Omental fat pad (tissue), 4 donors: Measurements from ENCODE around the gene ADGRD1. TPM values are rescaled to one million over a fixed set of nuclear protein-coding genes. Genes with fewer than 3 reads are reported as not detected.

Source experiments
- ATAC-seq: fragments of 150-250 bp; one replicate; pipeline ENCODE4 v1.9.1; 2016; ENCODE audit warnings: mild to moderate bottlenecking, moderate library complexity; ENCODE audit not compliant: low FRiP score
- DNase-seq: peaks from one replicate; pipeline ENCODE4 v3.0.0-alpha.2; 2019; ENCODE audit warnings: low spot score
- total RNA-seq, 4 donors: library from RNA; depleted of rRNA; stranded (reverse); fragments of >200 nt; gene quantifications; one replicate each; pipeline ENCODE4 v1.1.0, GENCODE V29; 2016
- TF ChIP-seq, protein P1 (sequence below), 3 donors: fragments of 450-650 bp; IDR thresholded peaks; one replicate each; pipeline ENCODE4 v1.5.1; 2016 to 2017; ENCODE audit warnings: antibody characterized with exemption in 3 of 3, mild to moderate bottlenecking in 3 of 3, moderate library complexity in 2 of 3

Gene ADGRD1
- total RNA-seq, 4 donors from 2014 or later: 34.3 to 98.6 (median 52.4) TPM

DNA sequence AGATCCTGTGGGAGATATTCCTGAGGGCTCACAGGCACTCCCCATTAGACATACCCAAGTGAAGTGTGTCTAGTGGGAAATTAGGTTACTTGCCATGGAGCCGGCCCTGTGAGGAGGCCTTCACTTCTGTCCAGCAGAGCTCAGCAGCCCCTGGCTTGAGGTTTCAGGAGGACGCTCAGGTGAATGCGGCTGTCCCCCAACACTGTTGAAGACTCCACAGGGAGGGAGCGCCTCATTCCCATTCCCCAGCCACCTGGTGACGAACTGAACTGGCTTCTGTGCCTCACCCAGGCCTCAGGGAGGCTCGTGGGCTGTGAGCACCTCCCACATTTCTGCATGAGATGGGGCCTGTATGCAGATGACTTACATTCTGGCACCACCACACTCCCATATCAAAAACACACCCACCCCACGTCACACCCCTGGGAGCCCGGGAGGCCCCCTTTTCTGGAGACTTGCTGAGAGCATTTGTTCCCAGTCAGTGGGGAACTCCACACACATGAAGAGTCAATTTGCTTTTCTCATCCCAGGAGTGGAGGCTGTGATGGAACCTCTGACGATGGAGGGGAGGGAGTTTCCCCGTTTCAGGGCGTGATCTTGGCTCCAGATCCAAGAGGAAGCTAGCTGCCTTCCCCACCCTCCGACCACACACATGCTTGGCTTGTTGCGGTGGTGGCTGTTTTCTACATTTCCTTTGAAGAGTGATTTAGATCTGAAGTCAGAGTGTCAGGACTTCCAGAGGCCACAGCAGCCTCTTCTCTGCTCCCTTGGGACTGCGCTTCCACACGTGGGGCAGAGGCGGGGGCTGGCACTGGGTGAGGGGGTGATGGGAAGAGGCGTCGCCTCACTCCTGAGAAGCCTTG, 120.7 kb downstream of the ADGRD1 start:
- TF ChIP-seq, protein P1, sequence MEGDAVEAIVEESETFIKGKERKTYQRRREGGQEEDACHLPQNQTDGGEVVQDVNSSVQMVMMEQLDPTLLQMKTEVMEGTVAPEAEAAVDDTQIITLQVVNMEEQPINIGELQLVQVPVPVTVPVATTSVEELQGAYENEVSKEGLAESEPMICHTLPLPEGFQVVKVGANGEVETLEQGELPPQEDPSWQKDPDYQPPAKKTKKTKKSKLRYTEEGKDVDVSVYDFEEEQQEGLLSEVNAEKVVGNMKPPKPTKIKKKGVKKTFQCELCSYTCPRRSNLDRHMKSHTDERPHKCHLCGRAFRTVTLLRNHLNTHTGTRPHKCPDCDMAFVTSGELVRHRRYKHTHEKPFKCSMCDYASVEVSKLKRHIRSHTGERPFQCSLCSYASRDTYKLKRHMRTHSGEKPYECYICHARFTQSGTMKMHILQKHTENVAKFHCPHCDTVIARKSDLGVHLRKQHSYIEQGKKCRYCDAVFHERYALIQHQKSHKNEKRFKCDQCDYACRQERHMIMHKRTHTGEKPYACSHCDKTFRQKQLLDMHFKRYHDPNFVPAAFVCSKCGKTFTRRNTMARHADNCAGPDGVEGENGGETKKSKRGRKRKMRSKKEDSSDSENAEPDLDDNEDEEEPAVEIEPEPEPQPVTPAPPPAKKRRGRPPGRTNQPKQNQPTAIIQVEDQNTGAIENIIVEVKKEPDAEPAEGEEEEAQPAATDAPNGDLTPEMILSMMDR (IDR thresholded peaks at IDR 0.05): no peak
- DNase-seq (no peak), ATAC-seq (peak; percentile 86)

DNA sequence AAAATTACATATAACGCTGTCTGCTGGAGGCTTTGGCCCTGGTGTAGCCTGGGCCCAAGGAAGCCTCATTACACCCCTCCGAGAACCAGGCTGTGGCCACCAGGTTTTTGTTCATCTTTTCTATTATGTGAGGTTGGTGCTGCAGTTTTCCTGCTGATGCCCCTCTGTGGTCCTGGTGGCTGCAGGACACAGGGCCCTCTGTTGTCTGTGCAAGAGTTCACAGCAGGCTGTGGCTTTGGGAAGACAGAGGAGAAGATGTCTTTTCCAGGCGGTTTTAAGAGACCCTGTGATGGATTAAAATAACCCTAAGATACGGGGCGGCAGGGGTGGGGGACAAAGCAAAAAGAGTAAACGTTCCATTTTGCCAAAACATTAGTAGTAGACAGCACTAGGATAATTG, 121.5 kb downstream of the ADGRD1 start:
- TF ChIP-seq, protein P1 (IDR thresholded peaks at IDR 0.05): no peak
- ATAC-seq (no peak), DNase-seq (no peak)

DNA sequence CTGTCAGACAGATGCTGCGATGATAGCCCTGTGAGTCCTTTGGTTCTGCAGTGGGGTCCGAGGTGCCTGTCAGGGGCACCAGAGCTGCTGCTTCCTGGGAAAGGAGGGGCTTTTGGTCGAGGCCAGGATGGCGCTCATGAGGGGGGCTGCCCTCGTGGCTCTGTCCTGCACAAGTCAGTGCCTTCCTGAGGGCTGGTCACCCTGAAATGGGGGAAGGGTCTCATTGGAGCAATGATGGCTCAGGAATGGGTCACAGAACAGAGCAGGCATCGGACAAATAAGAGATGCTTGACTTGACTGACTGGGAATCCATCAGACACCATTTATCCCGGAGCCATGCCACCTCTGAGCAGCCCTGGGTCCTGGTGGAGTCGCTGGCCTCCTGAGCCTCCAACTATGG, 121.9 kb downstream of the ADGRD1 start:
- TF ChIP-seq, protein P1 (IDR thresholded peaks at IDR 0.05): no peak
- DNase-seq: no peak
- ATAC-seq: no peak

DNA sequence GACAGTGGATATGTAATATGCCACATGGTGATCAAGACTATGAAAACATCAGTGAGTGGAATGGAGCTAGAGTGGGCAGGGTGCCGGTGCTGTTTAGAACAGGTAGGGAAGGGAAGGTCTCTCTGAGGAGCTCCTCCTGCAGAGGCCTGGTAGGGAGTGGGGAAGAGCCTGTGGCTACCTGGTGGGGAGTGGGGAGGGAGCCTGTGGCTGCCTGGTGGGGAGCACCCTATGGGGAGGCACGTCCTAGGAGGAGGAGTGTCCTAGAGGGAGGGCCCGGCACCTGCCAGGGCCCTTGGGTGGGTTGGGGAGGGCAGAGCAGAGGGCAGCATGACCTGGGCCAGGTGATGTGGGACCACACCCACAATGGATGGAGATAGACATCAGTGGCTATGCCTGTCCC, 122.6 kb downstream of the ADGRD1 start:
- DNase-seq: no peak
- ATAC-seq: no peak
- TF ChIP-seq, protein P1 (IDR thresholded peaks at IDR 0.05): no peak

DNA sequence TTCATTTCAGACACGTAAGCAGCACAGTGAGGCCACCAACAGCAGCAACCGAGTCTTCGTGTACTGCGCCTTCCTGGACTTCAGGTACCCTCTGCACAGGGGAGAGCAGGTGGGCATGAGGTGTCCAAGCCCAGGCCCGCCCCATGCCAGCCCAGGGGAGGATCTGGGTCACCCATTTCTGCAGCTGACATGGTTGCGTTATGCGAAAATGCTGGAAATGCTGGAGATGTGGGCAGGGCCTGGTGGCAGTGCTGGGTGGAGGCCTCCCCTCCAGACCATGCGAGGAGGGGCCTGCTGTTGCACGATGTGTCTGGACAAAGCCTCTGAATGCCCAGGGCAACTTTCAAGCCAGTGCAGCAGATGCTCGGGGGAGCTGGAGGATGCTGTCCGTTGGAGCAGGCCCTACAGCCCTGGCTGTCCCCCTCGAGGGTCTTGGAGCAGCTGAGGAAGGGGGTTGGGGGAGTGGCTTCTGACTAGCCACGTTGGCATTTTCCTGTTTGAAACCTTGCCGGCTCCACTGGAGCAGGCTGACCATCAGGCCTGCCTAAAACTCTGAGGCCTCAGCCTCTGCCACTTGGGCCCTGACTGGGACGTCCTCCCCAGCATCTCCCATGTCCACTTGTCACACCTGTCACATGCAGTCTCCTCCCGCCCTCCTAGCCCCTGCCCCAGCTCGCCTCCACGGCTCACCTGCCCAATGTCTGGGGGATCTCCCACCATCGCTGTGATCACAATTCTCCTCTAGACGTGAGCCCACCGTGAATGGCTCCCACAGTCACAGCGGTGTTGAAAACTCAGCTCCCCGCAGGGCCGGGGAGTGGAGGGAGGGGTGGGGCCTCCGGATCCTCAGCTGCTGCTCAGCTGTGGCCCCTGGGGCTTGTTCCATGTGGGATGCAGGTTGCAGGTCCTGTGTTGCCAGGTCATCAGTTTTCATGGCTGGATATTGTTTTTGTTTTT, 123.4 kb downstream of the ADGRD1 start:
- DNase-seq (no peak), ATAC-seq (no peak)
- TF ChIP-seq, protein P1 (IDR thresholded peaks at IDR 0.05): no peak

DNA sequence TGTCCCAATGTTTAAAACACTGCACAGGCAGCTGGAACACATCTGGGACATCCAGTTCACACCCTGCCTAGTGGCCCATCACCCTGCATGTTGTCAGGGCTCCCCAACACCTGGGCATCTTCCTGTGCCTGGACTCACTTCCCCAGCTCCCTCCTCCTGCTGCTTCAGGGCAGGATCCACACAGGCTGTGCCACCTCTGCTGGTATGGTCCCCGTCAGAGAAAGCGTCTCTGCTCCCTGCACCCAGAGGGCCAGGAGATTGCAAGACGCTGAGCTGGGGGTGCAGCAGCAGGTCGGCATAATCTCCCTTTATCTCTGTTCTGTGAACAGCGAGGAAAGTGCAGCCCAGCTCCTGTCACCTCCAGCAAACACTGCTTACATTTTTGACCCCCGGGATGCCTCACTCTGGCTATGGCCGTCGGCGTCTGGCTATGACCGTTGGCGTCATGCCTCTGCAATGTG, 124.3 kb downstream of the ADGRD1 start:
- TF ChIP-seq, protein P1 (IDR thresholded peaks at IDR 0.05): no peak
- ATAC-seq (no peak), DNase-seq (no peak)
